GM13977 (cell line): Measurements from ENCODE around the gene ADAMTS12.

Source experiments
- DNase-seq: peaks from one replicate; pipeline ENCODE4 v3.0.0; 2012; ENCODE audit warnings: low spot score
- CTCF ChIP-seq: IDR thresholded peaks from 2 replicates; pipeline ENCODE4 v1.5.1; 2012; ENCODE audit warnings: mild to moderate bottlenecking, control low read depth; ENCODE audit not compliant: insufficient read depth; ENCODE audit errors: extremely low read depth, missing control alignments
- in situ Hi-C: fragments of 300-500 bp; cut with MboI; formaldehyde crosslinking; loops from one replicate; pipeline ENCODE4 v1.12.0; 2022; ENCODE audit warnings: low sequenced_read_pairs, low pct_unique_long_range_greater_than_20kb, mixed read lengths, inconsistent platforms; ENCODE audit not compliant: unreplicated experiment

The ADAMTS12 gene

DNA sequence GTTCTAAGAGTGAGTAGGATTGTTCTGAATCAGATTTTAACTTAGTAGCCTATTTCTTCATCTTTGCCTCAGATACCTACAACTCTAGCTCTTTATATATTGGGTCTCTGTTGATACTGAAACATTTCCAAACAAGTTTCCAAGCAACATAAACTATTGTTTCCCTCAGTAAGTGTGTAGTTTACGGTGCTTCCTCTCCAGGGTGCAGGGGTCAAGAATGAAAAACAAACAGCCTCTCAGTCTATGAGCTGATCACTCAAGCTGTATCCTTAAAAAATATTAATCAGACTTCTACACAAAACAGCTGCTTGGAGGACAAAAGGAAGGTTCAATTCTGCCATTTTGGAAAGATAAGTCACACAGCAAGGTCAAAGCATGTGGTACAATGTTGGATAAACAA is 75.0 kb downstream of the ADAMTS12 start:
- in situ Hi-C loops = no loop called here
- TF ChIP-seq CTCF = no peak
- no peak for DNase-seq

- in situ Hi-C loops = no loop called here
- TF ChIP-seq CTCF = no peak
- DNase-seq = no peak
These were observed 79.0 kb downstream of the ADAMTS12 start for GRCh38 chr5:33812746-33813145.

GRCh38 chr5:33810491-33811120 is 81.2 kb downstream of the ADAMTS12 start:
- TF ChIP-seq CTCF = no peak
- in situ Hi-C loops = no loop called here
- no peak for DNase-seq

GRCh38 chr5:33809936-33810335 is 81.9 kb downstream of the ADAMTS12 start:
- in situ Hi-C loops = no loop called here
- TF ChIP-seq CTCF = no peak
- DNase-seq = no peak

DNA sequence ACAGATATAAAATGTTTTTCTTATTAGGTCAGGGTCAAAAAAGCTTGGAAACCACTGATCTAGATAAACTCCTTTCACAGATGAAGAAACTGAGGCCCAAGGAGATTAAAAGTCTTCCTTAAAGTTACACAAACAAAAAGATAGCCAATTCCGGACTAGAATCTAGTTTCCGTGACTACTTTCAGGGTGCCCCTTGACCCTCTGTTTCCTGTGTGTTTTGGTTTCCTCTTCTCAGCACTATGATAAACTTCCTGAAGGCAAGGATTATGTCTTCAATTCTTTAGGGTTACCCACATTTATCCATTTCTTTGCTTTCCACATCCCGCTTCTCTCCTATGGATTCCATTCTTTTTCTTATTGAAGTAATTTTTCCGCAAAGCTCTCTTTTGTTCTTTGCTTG is 83.1 kb downstream of the ADAMTS12 start:
- in situ Hi-C loops = no loop called here
- DNase-seq = no peak
- no peak for TF ChIP-seq CTCF

DNA sequence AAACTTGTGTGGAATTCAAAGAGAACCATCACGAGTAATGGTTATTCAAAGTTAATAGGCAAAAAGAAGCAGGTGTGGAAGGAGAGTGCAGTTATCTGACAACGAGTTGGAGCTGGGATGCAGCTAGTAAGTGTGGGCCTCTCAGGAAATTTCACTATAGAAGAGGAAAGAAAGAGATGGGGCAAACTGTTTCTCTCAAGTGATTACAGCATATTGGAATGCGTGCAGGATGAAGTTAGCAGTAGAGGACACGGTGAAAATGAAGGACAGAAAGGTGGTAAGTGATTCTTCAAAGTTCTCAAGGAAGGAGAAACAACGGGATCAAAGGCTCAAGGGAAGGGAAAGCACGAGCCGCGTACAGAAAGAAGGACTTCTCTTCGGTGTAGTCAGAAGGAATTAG is 84.0 kb downstream of the ADAMTS12 start:
- in situ Hi-C loops = no loop called here
- DNase-seq = no peak
- TF ChIP-seq CTCF = no peak
